Heart right ventricle (tissue), 16 donors: ENCODE data around the gene DAZAP1. TPM values are rescaled to one million over a fixed set of nuclear protein-coding genes. Genes with fewer than 3 reads are reported as not detected.
A peak's percentile ranks its signal among the peaks of the same experiment; 100 is the strongest.

Source experiments
- ATAC-seq, 8 donors: fragments of 200-7000 bp; cut with Tn5 transposase; one replicate each; pipeline ENCODE4 v1.9.1; 2020; ENCODE audit warnings: mild to moderate bottlenecking in 8 of 8, moderate library complexity in 8 of 8, moderate number of reproducible peaks in 1 of 8
- DNase-seq, 2 donors: peaks; one replicate each; pipeline ENCODE4 v3.0.0-alpha.2; 2020
- H3K27ac ChIP-seq, 10 donors: fragments of 200-600 bp; sonication (generic) in 2 of 10; one replicate each; pipeline versions ENCODE4 v1.5.0 to v1.8.0; 2020 to 2022; ENCODE audit warnings: mild to moderate bottlenecking in 3 of 10
- H3K27me3 ChIP-seq, 7 donors: fragments of 200-600 bp; one replicate each; pipeline ENCODE4 v1.8.0; 2021 to 2022; ENCODE audit warnings: mild to moderate bottlenecking in 2 of 7
- H3K36me3 ChIP-seq, 9 donors: fragments of 200-600 bp; sonication (generic) in 1 of 9; one replicate each; pipeline versions ENCODE4 v1.5.0 to v1.8.0; 2020 to 2022; ENCODE audit warnings: mild to moderate bottlenecking in 2 of 9
- H3K4me1 ChIP-seq, 9 donors: fragments of 200-600 bp; sonication (generic) in 1 of 9; one replicate each; pipeline versions ENCODE4 v1.5.0 to v1.8.0; 2020 to 2022; ENCODE audit warnings: mild to moderate bottlenecking in 4 of 9
- H3K4me3 ChIP-seq, 10 donors: fragments of 200-600 bp; sonication (generic) in 2 of 10; one replicate each; pipeline versions ENCODE4 v1.5.0 to v1.8.0; 2020 to 2022; ENCODE audit warnings: mild to moderate bottlenecking in 7 of 10, moderate library complexity in 2 of 10
- H3K9me3 ChIP-seq, 11 donors: fragments of 200-600 bp in 10 of 11; sonication (generic) in 2 of 11; one replicate each; pipeline versions ENCODE4 v1.5.0 to v1.8.0; 2013 to 2022; ENCODE audit warnings: mild to moderate bottlenecking in 2 of 11, control low read depth in 1 of 11, moderate library complexity in 1 of 11
- CTCF ChIP-seq, 9 donors: fragments of 200-600 bp; sonication (generic) in 2 of 9; IDR thresholded peaks; one replicate each; pipeline versions ENCODE4 v1.5.0 to v1.8.0; 2021 to 2022; ENCODE audit warnings: antibody characterized with exemption in 9 of 9, mild to moderate bottlenecking in 5 of 9, moderate library complexity in 1 of 9
- WGBS, 2 donors: extraction: QIAGEN DNeasy Blood & Tissue Kit; methylation state at CpG; one replicate each; pipeline ENCODE4 v1.1.7; 2013; ENCODE audit warnings: inconsistent platforms in 1 of 2; 5-methylcytosine and 5-hydroxymethylcytosine counted together
- intact Hi-C, 10 donors: fragments of 100-400 bp; cut with DNase I; formaldehyde crosslinking; loops; one replicate each; pipeline versions ENCODE4 v1.11.1 to v1.14.2; 2022
- polyA plus RNA-seq, 2 donors: library from polyadenylated mRNA; stranded (reverse); fragments of 200-250 nt; gene quantifications; one replicate each; pipeline ENCODE4 v1.2.3, GENCODE V29; 2013
- total RNA-seq, 10 donors: library from RNA; stranded (reverse); fragmentation: NEBNext Ultra II Directional in 3 of 10; extraction: Animal tissue kit (Norgen Biotek cat#: 25700) in 3 of 10; gene quantifications; one replicate each; pipeline versions ENCODE4 v1.2.1 to v1.2.4, GENCODE V29; 2021 to 2023
- donor health status: Arrhythmogenic right ventricular cardiomyopathy.
- donor health status: ischemic (EF 13 %, LVEDD 7.1; RV severe dilation, severe dysfunction).
- donor health status: healthy with polysubstance abuse.
- donor health status: DM: no; HTN: yes; CAD: no.
- donor health status: DM: no; HTN: no; CAD: no.
- donor health status: ischemic (EF 25% LVEDD 6.9; RV normal size, moderate dysfunction).
- donor health status: ischemic (EF 25% LVEDD 5.7; RV mildly dilated, moderate dysfunction).
- donor health status: healthy.
- donor health status: DM: yes; HTN: yes; CAD: no.
- donor health status: Ischemic cardiomyopathy.
- donor health status: ischemic (EF 35%, LVEDD 5.7; RV mildly dilated, moderate dysfunction).
- donor health status: nonischemic (EF 11% LVEDD 7.7; RV severe dilation, severe dysfunction).
- donor health status: DM: yes; HTN: yes; CAD: no.
- donor health status: PGD.
- donor health status: ischemic (EF 29% LVEDD 5.4; RV normal size, mild dysfunction).
- donor health status: nonischemic (EF 23%, LVEDD 6.1; RV moderate dilation, normal function).

The DAZAP1 gene
- total and polyA plus RNA-seq, 12 donors = 56.7 to 111 (median 79.5) TPM

GRCh38 chr19:1466018-1466460, 58.7 kb downstream of the DAZAP1 start:
- H3K4me3 ChIP-seq = peak overlapping the region in 2 of 10 donors; percentile 11 to 35
- ATAC-seq = no peak
- peak in 1 of 9 donors; percentile 2 for TF ChIP-seq CTCF (IDR thresholded peaks at IDR 0.05)
- no peak overlapping the region for H3K27ac ChIP-seq
- DNase-seq = peak in 1 of 2 donors; percentile 13
- WGBS, 2 donors = 44 to 54% methylated on average over 36 to 41 of the region's 41 CpGs
- H3K9me3 ChIP-seq = no peaks in the 10 kb centered on the region
- H3K27me3 ChIP-seq = peaks cover 34 to 69% (median 52%) of the 10 kb centered on the region in 7 donors
- H3K36me3 ChIP-seq = peaks cover 0 to 3% (median 0%) of the 10 kb centered on the region in 9 donors
- intact Hi-C loops = loop anchor here in 2 of 10 donors (10.0 kb wide), 1 partner anchor 49 kb away; the partner anchor contains the start of gene ADAMTSL5 (in 2 of the 2)
- peaks cover 33 to 56% (median 51%) of the 10 kb centered on the region in 9 donors for H3K4me1 ChIP-seq

- H3K36me3 ChIP-seq = no peaks in the 10 kb centered on the region
- peak overlapping the region in 3 of 10 donors; percentile 10 to 37 (median 36) for H3K4me3 ChIP-seq
- peaks cover 36 to 75% (median 58%) of the 10 kb centered on the region in 7 donors for H3K27me3 ChIP-seq
- ATAC-seq (no peak), DNase-seq (peak in 1 of 2 donors; percentile 13)
- H3K4me1 ChIP-seq = peaks cover 38 to 61% (median 56%) of the 10 kb centered on the region in 9 donors
- TF ChIP-seq CTCF (IDR thresholded peaks at IDR 0.05) = no peak
- no peaks in the 10 kb centered on the region for H3K9me3 ChIP-seq
- no peak overlapping the region for H3K27ac ChIP-seq
- 29 to 38% methylated on average over 70 of the region's 70 CpGs for WGBS, 2 donors
- intact Hi-C loops = loop anchor here in 2 of 10 donors (10.0 kb wide), 1 partner anchor 48 kb away; the partner anchor contains the start of gene ADAMTSL5 (in 2 of the 2)
Measured at GRCh38 chr19:1466461-1467214, 59.3 kb downstream of the DAZAP1 start.

DNA sequence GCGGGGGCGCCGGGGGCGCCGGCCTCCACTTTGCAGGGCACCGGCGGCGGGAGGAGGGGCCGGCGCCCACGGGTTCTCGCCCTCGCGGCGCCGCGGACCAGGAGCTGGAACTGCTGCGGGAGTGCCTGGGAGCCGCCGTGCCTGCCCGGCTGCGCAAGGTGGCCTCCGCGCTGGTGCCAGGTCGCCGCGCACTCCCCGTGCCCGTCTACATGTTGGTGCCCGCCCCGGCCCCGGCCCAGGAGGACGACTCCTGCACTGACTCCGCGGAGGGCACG, 59.8 kb downstream of the DAZAP1 start:
- TF ChIP-seq CTCF (IDR thresholded peaks at IDR 0.05) = no peak
- peaks cover 36 to 80% (median 63%) of the 10 kb centered on the region in 7 donors for H3K27me3 ChIP-seq
- no peaks in the 10 kb centered on the region for H3K9me3 ChIP-seq
- H3K36me3 ChIP-seq = no peaks in the 10 kb centered on the region
- H3K27ac ChIP-seq = no peak overlapping the region
- DNase-seq (no peak), ATAC-seq (no peak)
- peaks cover 38 to 66% (median 60%) of the 10 kb centered on the region in 9 donors for H3K4me1 ChIP-seq
- intact Hi-C loops = loop anchor here in 2 of 10 donors (10.0 kb wide), 1 partner anchor 48 kb away; the partner anchor contains the start of gene ADAMTSL5 (in 2 of the 2)
- H3K4me3 ChIP-seq = peak overlapping the region in 5 of 10 donors; percentile 11 to 37 (median 36)
- 7% methylated on average over 30 to 36 of the region's 36 CpGs for WGBS, 2 donors

DNA sequence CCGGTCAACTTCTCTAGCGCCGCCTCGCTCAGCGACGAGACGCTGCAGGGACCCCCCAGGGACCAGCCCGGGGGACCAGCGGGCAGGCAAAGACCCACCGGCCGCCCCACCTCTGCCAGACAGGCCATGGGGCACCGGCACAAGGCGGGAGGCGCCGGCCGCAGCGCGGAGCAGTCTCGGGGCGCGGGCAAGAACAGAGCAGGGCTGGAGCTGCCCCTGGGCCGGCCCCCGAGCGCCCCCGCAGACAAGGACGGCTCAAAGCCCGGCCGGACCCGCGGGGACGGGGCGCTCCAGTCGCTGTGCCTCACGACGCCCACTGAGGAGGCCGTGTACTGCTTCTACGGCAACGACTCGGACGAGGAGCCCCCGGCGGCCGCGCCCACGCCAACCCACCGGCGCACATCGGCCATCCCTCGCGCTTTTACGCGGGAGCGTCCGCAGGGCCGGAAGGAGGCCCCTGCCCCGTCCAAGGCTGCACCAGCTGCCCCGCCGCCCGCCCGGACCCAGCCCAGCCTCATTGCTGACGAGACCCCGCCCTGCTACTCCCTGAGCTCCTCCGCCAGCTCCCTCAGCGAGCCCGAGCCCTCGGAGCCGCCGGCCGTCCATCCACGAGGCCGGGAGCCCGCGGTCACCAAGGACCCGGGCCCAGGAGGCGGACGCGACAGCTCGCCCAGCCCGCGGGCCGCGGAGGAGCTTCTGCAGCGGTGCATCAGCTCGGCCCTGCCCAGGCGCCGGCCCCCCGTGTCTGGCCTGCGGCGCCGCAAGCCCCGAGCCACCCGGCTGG, 60.3 kb downstream of the DAZAP1 start:
- Histone ChIP-seq H3K27ac (no peak overlapping the region), H3K4me3 (peak overlapping the region in 7 of 10 donors; percentile 0 to 37 (median 35)), H3K9me3 (no peaks in the 10 kb centered on the region), H3K36me3 (no peaks in the 10 kb centered on the region), H3K4me1 (peaks cover 38 to 71% (median 64%) of the 10 kb centered on the region in 9 donors), H3K27me3 (peaks cover 36 to 86% (median 68%) of the 10 kb centered on the region in 7 donors)
- DNase-seq = peak in 1 of 2 donors; percentile 14
- intact Hi-C loops = loop anchor here in 2 of 10 donors (10.0 kb wide), 1 partner anchor 47 kb away; the partner anchor contains the start of gene ADAMTSL5 (in 2 of the 2)
- TF ChIP-seq CTCF (IDR thresholded peaks at IDR 0.05) = no peak
- 2 to 4% methylated on average over 80 to 92 of the region's 92 CpGs for WGBS, 2 donors
- ATAC-seq = no peak
